C4-2B (cell line): ENCODE measurements around the gene PODNL1.
"Not testable (repeated sequence)": the region's sequence is repeated elsewhere in the genome, so short reads cannot be mapped to it uniquely, and the experiment has no call there.

ENCODE experiments used
- H3K27ac ChIP-seq: fragments of 450-650 bp; 2 replicates; pipeline ENCODE4 v1.5.1; 2017
- ZFX ChIP-seq: fragments of 450-650 bp; IDR thresholded peaks from 2 replicates; pipeline ENCODE4 v1.6.1; 2017
- TF ChIP-seq, protein P1 (sequence below): fragments of 450-650 bp; conservative IDR thresholded peaks from 2 replicates; pipeline ENCODE4 v1.5.1; 2017; ENCODE audit warnings: mild to moderate bottlenecking

Gene PODNL1

DNA sequence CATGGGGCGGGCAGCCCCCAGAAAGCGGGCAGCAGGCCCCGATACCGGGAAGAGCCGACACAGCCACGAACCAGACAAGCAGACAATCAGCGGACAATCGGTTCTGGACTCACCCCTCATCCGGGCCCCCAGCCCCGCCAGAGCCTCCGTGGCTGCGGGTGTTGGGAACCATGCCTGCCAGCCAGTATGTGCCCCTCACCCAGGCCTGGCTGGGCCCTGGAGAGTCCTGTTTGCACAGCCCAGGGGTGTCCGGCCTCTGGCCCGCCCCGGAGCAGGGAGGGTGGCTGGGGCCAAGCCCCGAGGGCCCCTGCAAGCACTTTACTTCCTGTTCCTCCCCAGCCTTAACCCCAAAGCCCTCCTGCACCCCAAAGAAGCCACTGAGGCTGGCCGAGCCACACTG lies 7.8 kb downstream of the PODNL1 start:
- no peak overlapping the region for H3K27ac ChIP-seq
- TF ChIP-seq, protein P1, sequence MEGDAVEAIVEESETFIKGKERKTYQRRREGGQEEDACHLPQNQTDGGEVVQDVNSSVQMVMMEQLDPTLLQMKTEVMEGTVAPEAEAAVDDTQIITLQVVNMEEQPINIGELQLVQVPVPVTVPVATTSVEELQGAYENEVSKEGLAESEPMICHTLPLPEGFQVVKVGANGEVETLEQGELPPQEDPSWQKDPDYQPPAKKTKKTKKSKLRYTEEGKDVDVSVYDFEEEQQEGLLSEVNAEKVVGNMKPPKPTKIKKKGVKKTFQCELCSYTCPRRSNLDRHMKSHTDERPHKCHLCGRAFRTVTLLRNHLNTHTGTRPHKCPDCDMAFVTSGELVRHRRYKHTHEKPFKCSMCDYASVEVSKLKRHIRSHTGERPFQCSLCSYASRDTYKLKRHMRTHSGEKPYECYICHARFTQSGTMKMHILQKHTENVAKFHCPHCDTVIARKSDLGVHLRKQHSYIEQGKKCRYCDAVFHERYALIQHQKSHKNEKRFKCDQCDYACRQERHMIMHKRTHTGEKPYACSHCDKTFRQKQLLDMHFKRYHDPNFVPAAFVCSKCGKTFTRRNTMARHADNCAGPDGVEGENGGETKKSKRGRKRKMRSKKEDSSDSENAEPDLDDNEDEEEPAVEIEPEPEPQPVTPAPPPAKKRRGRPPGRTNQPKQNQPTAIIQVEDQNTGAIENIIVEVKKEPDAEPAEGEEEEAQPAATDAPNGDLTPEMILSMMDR = no peak
- TF ChIP-seq ZFX = no peak

DNA sequence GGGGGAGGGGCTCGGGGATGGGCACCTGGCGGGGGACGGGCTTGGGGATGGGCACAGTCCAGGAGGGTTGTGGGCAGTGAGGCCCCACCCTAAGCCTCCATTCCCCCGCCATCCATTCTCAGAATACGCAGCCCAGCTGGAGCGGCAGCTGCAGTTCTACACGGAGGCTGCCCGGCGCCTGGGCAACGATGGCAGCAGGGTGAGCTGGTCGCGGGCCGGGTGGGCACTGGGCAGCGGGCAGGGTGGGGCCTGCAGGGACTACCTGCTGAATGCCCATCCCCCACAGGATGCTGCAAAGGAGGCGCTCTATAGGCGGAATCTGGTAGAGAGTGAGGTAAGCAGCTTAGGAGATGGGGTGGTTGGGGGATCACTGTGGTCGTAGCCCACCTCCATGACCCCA lies 8.3 kb downstream of the PODNL1 start:
- no peak overlapping the region for H3K27ac ChIP-seq
- TF ChIP-seq, protein P1 = no peak
- no peak for TF ChIP-seq ZFX

DNA sequence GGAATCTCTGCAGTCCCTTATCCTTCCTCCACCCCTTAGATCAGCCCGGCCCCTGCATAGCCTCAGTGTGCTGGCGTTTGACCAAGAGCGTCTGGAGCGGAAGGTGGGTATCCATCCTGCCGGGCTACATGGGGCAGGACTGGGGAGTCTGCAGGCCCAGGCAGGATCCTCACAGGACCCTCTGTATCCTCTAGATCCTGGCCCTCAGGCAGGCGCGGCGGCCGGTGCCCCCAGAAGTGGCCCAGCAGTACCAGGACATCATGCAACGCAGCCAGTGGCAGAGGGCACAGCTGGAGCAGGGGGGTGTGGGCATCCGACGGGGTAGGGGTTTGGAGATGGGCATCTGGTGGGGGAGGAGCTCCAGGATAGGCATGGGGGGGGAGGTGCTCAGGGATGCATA lies 8.9 kb downstream of the PODNL1 start:
- TF ChIP-seq ZFX = no peak

DNA sequence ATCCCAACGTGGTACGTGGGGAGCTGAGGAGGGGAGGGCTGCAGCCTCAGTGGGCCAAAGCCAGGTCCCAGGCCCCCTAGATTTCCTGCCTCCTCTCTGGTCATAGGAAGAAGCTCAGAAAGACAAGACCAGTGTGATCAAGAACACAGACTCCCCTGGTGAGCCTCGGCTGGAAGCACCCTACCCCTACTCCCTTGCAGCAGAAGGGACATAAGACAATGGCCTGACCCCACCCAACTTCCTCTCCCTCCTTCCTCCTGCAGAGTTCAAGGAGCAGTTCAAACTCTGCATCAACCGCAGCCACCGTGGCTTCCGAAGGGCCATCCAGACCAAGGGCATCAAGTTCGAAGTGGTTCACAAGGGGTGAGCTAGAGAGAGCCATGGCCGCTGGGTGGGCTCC lies 11.5 kb downstream of the PODNL1 start:
- H3K27ac ChIP-seq = no peak overlapping the region
- TF ChIP-seq ZFX = no peak
- TF ChIP-seq, protein P1 = no peak

More for the DNA sequence above, 8.9 kb downstream of the PODNL1 start:
- H3K27ac ChIP-seq = no peak overlapping the region

- no peak for TF ChIP-seq ZFX
- TF ChIP-seq, protein P1 = no peak
Measured at GRCh38 chr19:13926010-13926409, 12.2 kb downstream of the PODNL1 start.

GRCh38 chr19:13923194-13923987 lies 14.8 kb downstream of the PODNL1 start:
- no peak overlapping the region for H3K27ac ChIP-seq
- TF ChIP-seq, protein P1 = no peak
- TF ChIP-seq ZFX = no peak

More at GRCh38 chr19:13926010-13926409, 12.2 kb downstream of the PODNL1 start:
- no peak overlapping the region for H3K27ac ChIP-seq

DNA sequence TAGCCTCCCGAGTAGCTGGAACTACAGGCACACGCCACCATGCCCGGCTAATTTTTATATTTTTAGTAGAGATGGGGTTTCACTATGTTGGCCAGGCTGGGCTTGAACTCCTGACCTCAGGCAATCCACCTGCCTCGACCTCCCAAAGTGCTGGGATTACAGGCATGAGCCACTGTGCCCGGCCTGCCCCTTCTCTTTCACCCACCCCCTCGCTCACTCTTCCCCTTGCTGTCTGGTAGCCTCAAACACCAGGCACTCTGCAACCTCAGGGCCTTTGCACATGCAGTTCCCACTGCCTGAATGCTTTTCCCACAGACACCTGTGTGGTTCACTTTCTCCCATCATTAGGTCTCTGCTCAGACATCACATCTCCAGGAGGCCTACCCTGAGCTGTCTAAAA lies 16.1 kb downstream of the PODNL1 start:
- not testable (repeated sequence) for H3K27ac ChIP-seq

DNA sequence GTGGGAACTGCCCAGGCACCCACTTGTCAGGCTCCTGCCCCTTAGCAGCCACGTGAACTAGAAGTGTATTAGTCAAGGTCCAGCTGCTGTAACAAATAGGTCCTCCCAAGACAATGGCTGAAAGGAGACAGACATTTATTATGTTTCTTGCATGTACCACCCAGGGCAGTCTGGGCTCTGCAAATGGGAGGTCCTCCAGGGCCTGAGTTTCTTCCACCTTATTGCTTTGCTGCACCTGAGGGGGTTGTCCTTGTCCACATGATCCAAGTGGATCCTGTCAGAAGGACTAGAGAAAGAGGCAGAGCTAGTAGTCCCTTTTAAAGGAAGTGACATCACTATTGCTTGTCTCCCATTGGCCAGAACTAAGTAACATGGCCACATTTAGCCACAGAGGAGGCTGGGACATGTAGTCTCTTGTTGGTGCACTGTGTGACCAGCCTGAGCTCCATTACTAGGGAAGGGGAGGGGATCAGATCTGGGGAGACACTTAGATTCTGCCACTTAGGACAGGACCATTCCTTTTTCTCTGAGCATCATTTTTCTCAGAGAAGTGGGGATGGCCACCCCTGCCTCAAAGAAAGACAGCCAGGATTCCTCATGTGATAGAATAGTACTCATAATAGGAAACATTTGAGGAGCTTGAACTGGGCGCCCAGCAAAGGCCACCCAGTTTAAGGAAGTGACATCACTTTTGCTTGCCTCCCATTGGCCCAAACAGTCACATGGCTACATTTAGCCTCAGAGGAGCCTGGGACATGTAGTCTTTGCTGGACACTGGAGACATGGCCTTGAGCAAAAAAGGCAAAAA lies 17.1 kb downstream of the PODNL1 start:
- no peak overlapping the region for H3K27ac ChIP-seq
- no peak for TF ChIP-seq ZFX
- TF ChIP-seq, protein P1 = no peak
